Neural cell (in vitro differentiated cells): ENCODE results near the gene ME3. TPM values are rescaled to one million over a fixed set of nuclear protein-coding genes. Genes with fewer than 3 reads are reported as not detected.

Experiments used
- H2AFZ ChIP-seq: fragments of 200-600, 300-800 bp; sonication (generic), shearing (Covaris generic); 2 replicates; pipeline ENCODE4 v1.6.0; 2014; ENCODE audit warnings: low read depth, mild to moderate bottlenecking, antibody characterized with exemption, low read length, moderate library complexity
- H3F3A ChIP-seq: fragments of 200-600 bp; shearing (Covaris generic); 2 replicates; pipeline ENCODE4 v1.6.1; 2016; ENCODE audit warnings: mild to moderate bottlenecking, moderate library complexity, mixed read lengths, antibody characterized with exemption, low read length; ENCODE audit not compliant: insufficient read depth, poor library complexity, severe bottlenecking
- H3K27ac ChIP-seq: fragments of 200-600, 300-800 bp; sonication (generic), shearing (Covaris generic); 2 replicates; pipeline ENCODE4 v1.5.1; 2014; ENCODE audit warnings: mild to moderate bottlenecking, low read length, moderate library complexity
- H3K27me3 ChIP-seq: fragments of 300-800, 200-600 bp; sonication (generic), shearing (Covaris generic); 2 replicates; pipeline ENCODE4 v1.6.0; 2014; ENCODE audit warnings: mild to moderate bottlenecking, low read depth, low read length, moderate library complexity; ENCODE audit not compliant: insufficient read depth
- H3K36me3 ChIP-seq: fragments of 300-800, 200-600 bp; sonication (generic), shearing (Covaris generic); 2 replicates; pipeline ENCODE4 v1.5.1; 2014; ENCODE audit warnings: mild to moderate bottlenecking, antibody characterized with exemption, low read length, moderate library complexity; ENCODE audit not compliant: insufficient read depth
- H3K4me2 ChIP-seq: fragments of 300-800, 200-600 bp; sonication (generic), shearing (Covaris generic); 2 replicates; pipeline ENCODE4 v1.6.0; 2014; ENCODE audit warnings: mild to moderate bottlenecking, low read length
- H3K4me3 ChIP-seq: fragments of 300-800, 200-600 bp; sonication (generic), shearing (Covaris generic); 2 replicates; pipeline ENCODE4 v1.5.1; 2014; ENCODE audit warnings: mild to moderate bottlenecking, low read length, moderate library complexity
- H3K79me2 ChIP-seq: fragments of 200-600 bp; shearing (Covaris generic); replicated peaks from 2 replicates; pipeline ENCODE4 v1.6.0; 2014; ENCODE audit warnings: mild to moderate bottlenecking, low read length, moderate library complexity; ENCODE audit not compliant: insufficient read depth
- H3K9ac ChIP-seq: fragments of 300-800, 200-600 bp; sonication (generic), shearing (Covaris generic); 2 replicates; pipeline ENCODE4 v1.6.1; 2016; ENCODE audit warnings: mild to moderate bottlenecking, low read length, mixed read lengths
- H3K9me2 ChIP-seq: fragments of 200-600 bp; shearing (Covaris generic); 2 replicates; pipeline ENCODE4 v1.6.1; 2016; ENCODE audit warnings: mild to moderate bottlenecking, low read length, mixed read lengths; ENCODE audit not compliant: insufficient read depth
- H3K9me3 ChIP-seq: fragments of 200-600, 300-800 bp; sonication (generic), shearing (Covaris generic); 2 replicates; pipeline ENCODE4 v1.6.1; 2016; ENCODE audit warnings: mild to moderate bottlenecking, mixed run types, low read length, moderate library complexity, mixed read lengths
- H4K20me1 ChIP-seq: fragments of 200-600 bp; shearing (Covaris generic); 2 replicates; pipeline ENCODE4 v1.6.1; 2016; ENCODE audit warnings: mild to moderate bottlenecking, mixed run types; ENCODE audit not compliant: insufficient read depth
- CTCF ChIP-seq: fragments of 450-650 bp; IDR thresholded peaks from 2 replicates; pipeline ENCODE4 v1.5.1; 2014; ENCODE audit warnings: antibody characterized with exemption, mild to moderate bottlenecking, moderate library complexity; ENCODE audit not compliant: poor library complexity, severe bottlenecking
- EP300 ChIP-seq: fragments of 450-650 bp; conservative IDR thresholded peaks from 2 replicates; pipeline ENCODE4 v1.6.1; 2014; ENCODE audit warnings: antibody characterized with exemption, mild to moderate bottlenecking, moderate library complexity; ENCODE audit not compliant: poor library complexity, severe bottlenecking
- EZH2 ChIP-seq: fragments of 200-600, 300-800 bp; shearing (Covaris generic), sonication (generic); IDR thresholded peaks from 2 replicates; pipeline ENCODE4 v1.6.1; 2014; ENCODE audit warnings: antibody characterized with exemption, low read length, borderline replicate concordance, mild to moderate bottlenecking; ENCODE audit not compliant: insufficient read depth, poor library complexity, severe bottlenecking
- MXI1 ChIP-seq: fragments of 450-650 bp; conservative IDR thresholded peaks from 2 replicates; pipeline ENCODE4 v1.6.1; 2014; ENCODE audit warnings: antibody characterized with exemption, mild to moderate bottlenecking; ENCODE audit not compliant: poor library complexity, severe bottlenecking
- POLR2AphosphoS5 ChIP-seq: IDR thresholded peaks from 2 replicates; pipeline ENCODE4 v1.6.1; 2012
- RAD21 ChIP-seq: fragments of 450-650 bp; conservative IDR thresholded peaks from 2 replicates; pipeline ENCODE4 v1.6.1; 2014; ENCODE audit warnings: antibody characterized with exemption, mild to moderate bottlenecking, moderate library complexity
- REST ChIP-seq: IDR thresholded peaks from 2 replicates; pipeline ENCODE4 v1.6.1; 2012; ENCODE audit warnings: borderline replicate concordance
- SMC3 ChIP-seq: fragments of 450-650 bp; conservative IDR thresholded peaks from 2 replicates; pipeline ENCODE4 v1.6.1; 2014; ENCODE audit warnings: antibody characterized with exemption, mild to moderate bottlenecking, moderate library complexity; ENCODE audit not compliant: poor library complexity
- TAF1 ChIP-seq: IDR thresholded peaks from 2 replicates; pipeline ENCODE4 v1.6.1; 2012; ENCODE audit warnings: low read depth
- polyA plus RNA-seq: library from polyadenylated mRNA; depleted of rRNA; stranded (reverse); fragments of >200 nt; gene quantifications from 2 replicates; pipeline ENCODE4 v1.2.3, GENCODE V29; 2014

Gene ME3
- polyA plus RNA-seq, 1 donor from 2014 or later, result 2.1 TPM

- H3F3A ChIP-seq, result no peaks in the 10 kb centered on the region
- TF ChIP-seq SMC3 (no peak), EZH2 (no peak), POLR2AphosphoS5 (no peak), CTCF (no peak), TAF1 (no peak), REST (no peak), MXI1 (no peak), RAD21 (no peak), EP300 (no peak)
- no peaks in the 10 kb centered on the region for H3K27me3 ChIP-seq
- H3K27ac ChIP-seq, result no peak overlapping the region
- no peaks in the 10 kb centered on the region for H3K79me2 ChIP-seq
- no peaks in the 10 kb centered on the region for H4K20me1 ChIP-seq
- no peak overlapping the region for H3K4me2 ChIP-seq
- no peaks in the 10 kb centered on the region for H3K36me3 ChIP-seq
- H2AFZ ChIP-seq, result no peak overlapping the region
- H3K4me3 ChIP-seq, result no peak overlapping the region
- H3K9me2 ChIP-seq, result no peaks in the 10 kb centered on the region
- no peak overlapping the region for H3K9ac ChIP-seq
- H3K9me3 ChIP-seq, result no peaks in the 10 kb centered on the region
Observed at GRCh38 chr11:86595451-86595850, 77.0 kb downstream of the ME3 start.

- Histone ChIP-seq H3F3A (no peaks in the 10 kb centered on the region), H3K79me2 (no peaks in the 10 kb centered on the region), H4K20me1 (no peaks in the 10 kb centered on the region), H3K36me3 (no peaks in the 10 kb centered on the region), H2AFZ (no peak overlapping the region), H3K27me3 (no peaks in the 10 kb centered on the region), H3K9ac (no peak overlapping the region), H3K9me2 (no peaks in the 10 kb centered on the region), H3K27ac (no peak overlapping the region), H3K4me3 (no peak overlapping the region), H3K9me3 (no peaks in the 10 kb centered on the region), H3K4me2 (no peak overlapping the region)
- TF ChIP-seq CTCF (no peak), EP300 (no peak), MXI1 (no peak), TAF1 (no peak), RAD21 (no peak), POLR2AphosphoS5 (no peak), EZH2 (no peak)
Observed at GRCh38 chr11:86594746-86595145, 77.7 kb downstream of the ME3 start.
